Measurements from ENCODE around the gene NFS1.

NFS1 gene

GRCh38 chr20:35638751-35639150 is 60.4 kb downstream of the NFS1 start:
- DNase-seq (ENCODE audit: low spot score) = no peak

DNA sequence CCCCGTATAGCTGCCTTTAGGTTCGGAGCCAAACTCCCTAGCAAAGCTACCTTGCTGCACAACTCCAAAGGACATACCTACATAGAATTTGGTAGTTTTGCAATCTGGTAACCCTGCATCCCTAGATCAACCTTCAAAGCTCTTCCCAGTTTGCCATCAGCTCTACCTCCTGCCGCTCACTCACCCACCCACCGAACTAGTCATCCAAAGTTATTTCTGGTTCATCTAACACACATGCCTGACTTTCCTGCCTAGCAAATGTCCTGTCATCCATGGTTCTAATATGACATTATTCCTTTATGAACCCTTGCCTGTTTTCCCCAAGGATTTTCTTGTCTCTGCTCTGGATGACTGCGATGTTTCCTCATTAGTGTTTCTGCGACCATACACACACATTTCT is 61.9 kb downstream of the NFS1 start:
- DNase-seq (ENCODE audit: low spot score) = no peak

DNA sequence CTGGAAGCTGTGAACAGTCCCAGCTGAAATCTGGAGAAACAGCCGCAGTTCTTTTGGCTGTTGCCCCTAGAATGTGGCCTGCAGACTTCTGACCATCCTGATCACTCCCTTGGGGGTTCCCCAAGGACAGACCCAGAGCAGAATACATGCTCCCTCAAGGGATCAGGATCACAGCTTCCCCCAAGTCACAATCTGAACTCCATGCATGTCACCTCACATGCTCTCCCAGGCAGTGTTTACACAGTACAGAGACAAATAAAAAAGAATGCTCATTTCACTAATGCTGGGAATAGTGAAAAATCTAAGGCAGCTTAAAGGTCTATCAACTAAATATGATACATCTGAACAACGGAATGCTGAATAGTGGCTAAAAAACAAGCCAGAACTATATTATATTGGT is 63.1 kb downstream of the NFS1 start:
- DNase-seq (ENCODE audit: low spot score) = no peak

DNA sequence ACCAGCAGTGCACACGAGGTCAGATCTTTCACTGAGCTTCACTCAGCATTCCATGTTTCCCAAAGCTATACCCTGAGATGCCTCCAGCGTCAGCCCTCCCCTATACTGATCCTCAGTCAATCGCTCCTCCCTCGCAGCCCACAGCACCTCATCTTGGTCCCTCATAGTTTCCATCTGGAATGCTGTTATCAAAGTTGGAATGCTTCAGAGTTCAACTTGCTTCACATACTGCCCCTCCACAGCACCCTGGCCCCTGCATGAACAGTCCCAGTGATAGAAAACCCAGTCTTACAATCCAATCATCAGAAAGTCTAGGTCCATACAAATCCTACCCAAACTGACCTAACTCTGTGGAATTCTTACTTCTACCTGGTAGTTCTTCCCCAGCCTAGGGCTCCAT is 63.5 kb downstream of the NFS1 start:
- no peak for DNase-seq (ENCODE audit: low spot score)

DNA sequence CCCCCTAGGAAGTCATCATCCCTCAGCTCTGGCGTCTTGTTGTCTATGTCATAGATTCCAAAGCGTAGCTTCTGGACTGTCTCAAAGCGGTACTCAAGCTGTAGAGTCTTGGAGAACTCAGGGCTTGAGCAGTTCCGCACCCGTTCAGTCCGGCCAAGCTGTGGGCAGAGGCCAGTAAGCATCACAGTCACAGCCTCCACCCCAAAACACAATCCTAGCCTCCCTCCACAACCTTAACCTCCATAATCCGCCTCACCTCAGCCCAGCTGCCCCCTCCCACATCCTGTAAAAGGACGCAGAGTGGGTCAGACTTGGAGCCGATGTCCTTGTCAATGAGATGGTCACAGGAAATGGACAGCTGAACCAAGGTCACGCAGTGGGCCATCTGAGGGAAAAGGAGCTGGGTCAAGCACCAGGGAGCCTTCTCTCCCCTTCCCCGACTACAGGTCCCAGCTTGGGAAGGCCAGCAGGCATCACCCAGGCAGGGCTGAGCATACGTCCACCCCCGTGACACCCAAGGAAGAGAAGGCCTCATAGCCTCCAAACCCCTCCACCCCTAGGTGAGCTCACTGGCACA is 66.5 kb downstream of the NFS1 start:
- no peak for DNase-seq (ENCODE audit: low spot score)

DNA sequence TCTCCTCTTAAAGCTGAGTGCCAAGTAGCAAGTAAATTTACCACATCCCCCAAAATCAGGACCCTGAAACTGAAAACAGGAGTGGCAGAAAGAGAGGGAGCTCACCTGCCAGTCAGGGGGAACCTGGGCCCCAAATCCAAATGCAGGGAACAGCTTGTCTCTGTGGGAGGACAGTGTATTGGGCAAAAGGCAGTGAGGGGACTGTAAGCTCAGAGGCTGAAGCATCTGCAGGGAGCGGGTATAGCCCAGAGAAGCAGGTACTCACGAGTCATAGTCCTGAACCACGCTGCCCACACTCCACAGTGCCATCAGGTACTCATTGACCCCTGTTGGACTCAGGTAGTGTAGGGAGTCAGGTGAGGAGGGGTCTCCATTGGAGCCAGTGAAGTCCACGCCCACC is 68.5 kb downstream of the NFS1 start:
- DNase-seq (ENCODE audit: low spot score) = no peak

DNA sequence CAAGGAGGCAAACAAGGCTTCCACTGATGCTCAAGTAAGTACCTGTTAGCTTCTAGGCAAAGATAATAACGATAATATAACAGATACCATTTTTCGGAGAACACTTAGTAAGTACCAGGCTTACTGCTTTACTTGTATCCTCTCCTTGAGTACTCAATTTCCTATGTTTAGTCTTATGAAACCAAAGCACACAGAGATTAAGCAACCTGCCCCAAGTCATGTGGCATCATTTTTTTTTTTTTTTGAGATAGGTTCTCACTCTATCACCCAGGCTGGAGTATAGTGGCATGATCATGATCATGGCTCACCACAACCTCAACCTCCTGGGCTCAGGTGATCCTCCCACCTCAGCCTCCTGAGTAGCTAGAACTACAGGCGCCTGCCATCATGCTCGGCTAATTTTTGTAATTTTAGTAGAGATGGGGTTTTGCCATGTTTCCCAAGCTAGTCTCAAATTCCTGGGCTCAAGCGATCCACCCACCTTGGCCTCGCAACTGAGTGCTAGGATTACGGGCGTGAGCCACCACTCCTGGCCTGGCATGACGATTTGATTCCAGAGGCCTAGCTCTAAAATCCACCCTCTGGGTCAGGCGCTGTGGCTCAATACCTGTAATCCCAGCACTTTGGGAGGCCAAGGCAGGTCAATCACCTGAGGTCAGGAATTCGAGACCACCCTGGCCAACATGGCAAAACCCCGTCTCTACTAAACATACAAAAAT is 69.6 kb downstream of the NFS1 start:
- DNase-seq (ENCODE audit: low spot score) = no peak

- no peak for DNase-seq (ENCODE audit: low spot score)
These were observed 72.0 kb downstream of the NFS1 start for GRCh38 chr20:35627121-35627520.

GRCh38 chr20:35626386-35627001 is 72.7 kb downstream of the NFS1 start:
- no peak for DNase-seq (ENCODE audit: low spot score)

DNA sequence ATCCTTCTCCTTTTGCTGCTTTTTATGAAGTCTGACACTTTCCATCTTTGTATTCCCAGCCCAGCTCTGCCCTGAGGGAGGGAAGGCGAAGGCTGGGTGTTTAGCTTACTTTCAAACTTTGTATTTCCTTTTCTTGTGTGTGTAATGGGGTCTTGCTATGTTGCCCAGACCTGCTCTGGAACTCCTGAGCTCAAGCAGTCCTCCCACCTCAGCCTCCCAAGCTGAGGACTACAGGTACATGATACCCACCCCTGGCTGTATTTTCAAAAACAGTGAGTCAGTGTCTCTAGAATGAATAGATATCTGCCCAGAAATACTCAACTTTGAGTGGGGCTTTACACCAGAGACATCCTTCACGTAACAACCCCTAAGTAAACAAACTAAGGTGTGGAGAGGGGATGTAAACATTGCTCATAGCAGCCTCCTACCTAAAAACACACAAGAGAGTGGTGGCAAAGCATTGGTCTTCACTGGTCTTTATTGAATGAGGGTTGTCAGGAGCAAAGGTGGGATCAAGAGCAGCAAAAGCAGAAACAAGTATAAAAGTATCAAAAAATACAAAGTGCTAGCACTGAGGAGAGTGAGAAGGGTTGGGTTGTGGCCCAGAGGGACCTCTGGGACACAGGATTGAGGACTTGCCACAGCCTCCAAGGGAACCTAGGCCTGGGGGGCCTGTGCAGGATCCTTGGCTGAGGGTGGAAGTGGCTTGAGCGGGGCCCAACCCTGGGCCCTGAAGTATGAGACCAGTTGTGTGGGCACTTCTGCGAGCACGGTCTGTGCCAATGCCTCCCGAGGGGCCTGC is 73.4 kb downstream of the NFS1 start:
- DNase-seq (ENCODE audit: low spot score) = no peak

GRCh38 chr20:35621560-35621946 is 77.6 kb downstream of the NFS1 start:
- DNase-seq (ENCODE audit: low spot score) = no peak

- DNase-seq (ENCODE audit: low spot score) = no peak
These were observed 78.2 kb downstream of the NFS1 start for GRCh38 chr20:35620818-35621559.

DNA sequence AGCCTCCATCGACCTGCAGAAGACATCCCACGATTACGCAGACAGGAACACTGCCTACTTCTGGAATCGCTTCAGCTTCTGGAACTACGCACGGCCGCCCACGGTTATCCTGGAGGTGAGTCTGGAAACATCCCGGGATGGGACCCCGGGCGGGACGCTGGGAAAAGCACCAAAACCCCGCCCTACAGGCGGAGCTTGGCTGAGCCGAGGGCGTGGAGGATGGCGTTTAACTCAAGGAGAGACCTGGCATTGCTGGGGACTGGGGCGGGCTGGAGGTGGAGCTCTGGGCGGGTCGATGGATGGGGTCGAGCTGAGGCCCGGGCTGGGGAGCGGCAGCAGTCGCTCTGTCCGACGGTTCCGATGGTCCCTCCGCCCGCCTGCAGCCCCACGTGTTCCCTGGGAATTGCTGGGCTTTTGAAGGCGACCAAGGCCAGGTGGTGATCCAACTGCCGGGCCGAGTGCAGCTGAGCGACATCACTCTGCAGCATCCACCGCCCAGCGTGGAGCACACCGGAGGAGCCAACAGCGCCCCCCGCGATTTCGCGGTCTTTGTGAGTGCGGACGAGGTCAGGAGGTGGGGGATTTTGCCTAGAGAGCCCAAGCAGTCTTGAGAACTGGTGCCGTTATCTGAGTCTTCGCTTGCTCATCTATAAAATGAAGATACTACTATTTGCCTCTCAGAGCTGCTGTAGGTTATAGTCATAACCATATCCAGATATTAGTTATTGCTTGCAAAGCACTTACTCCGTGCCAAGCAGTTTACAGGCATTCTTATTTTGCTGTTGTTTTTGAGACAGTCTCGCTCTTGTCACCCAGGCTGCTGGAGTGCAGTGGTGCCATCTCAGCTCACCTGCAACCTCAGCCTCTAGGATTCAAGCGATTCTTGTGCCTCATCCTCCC is 79.7 kb downstream of the NFS1 start:
- DNase-seq (ENCODE audit: low spot score) = peak; percentile 94

GRCh38 chr20:35618263-35619131 is 80.7 kb downstream of the NFS1 start:
- peak; percentile 64 for DNase-seq (ENCODE audit: low spot score)
